ENCODE results near the gene TLE4. TPM values are rescaled to one million over a fixed set of nuclear protein-coding genes. Genes with fewer than 3 reads are reported as not detected.
A peak's percentile ranks its signal among the peaks of the same experiment; 100 is the strongest.

Gene TLE4
- total and polyA plus RNA-seq, 2 of the 4 experiments (the other 2 are of a cell fraction) = 68.0 to 78.1 TPM

GRCh38 chr9:79763671-79764285, 192.0 kb downstream of the TLE4 start:
- no peak for TF ChIP-seq RFX5 (IDR thresholded peaks at IDR 0.05; ENCODE audit: low read depth, low read length)
- no peak for TF ChIP-seq MAFK (IDR thresholded peaks at IDR 0.05; ENCODE audit: low read depth, low read length)
- TF ChIP-seq SMC3 (IDR thresholded peaks at IDR 0.05; ENCODE audit: low read depth, low read length) = no peak
- no peak for TF ChIP-seq CTCF (conservative IDR thresholded peaks at IDR 0.05; ENCODE audit: low read depth, low read length)
- TF ChIP-seq ELK1 (IDR thresholded peaks at IDR 0.05; ENCODE audit: borderline replicate concordance, low read depth, low read length) = no peak
- no peak for TF ChIP-seq MXI1 (IDR thresholded peaks at IDR 0.05; ENCODE audit: borderline replicate concordance, low read depth, low read length)
- TF ChIP-seq CHD1 (IDR thresholded peaks at IDR 0.05; ENCODE audit: low read depth, low read length) = no peak
- no peak for TF ChIP-seq FOS (IDR thresholded peaks at IDR 0.05; ENCODE audit: low read depth, low read length)
- no peak for TF ChIP-seq MAZ (IDR thresholded peaks at IDR 0.05; ENCODE audit: borderline replicate concordance, low read depth, low read length)
- TF ChIP-seq POLR2A (IDR thresholded peaks at IDR 0.05; ENCODE audit: low read depth, low read length) = no peak
- TF ChIP-seq CEBPB (IDR thresholded peaks at IDR 0.05; ENCODE audit: low read depth, low read length) = no peak
- no peak for TF ChIP-seq NFE2L2 (IDR thresholded peaks at IDR 0.05; ENCODE audit: low read depth, low read length)
- H3K36me3 ChIP-seq (ENCODE audit: control insufficient read depth, insufficient read depth, low read length) = no peaks in the 10 kb centered on the region
- no peak overlapping the region for H3K4me3 ChIP-seq (ENCODE audit: insufficient read depth, low read depth, low read length)
- H3K23ac ChIP-seq (ENCODE audit: low read depth, low read length) = 0 out of 2 replicates have a peak overlapping the region, but pooled peaks have one; percentile 18
- peak overlapping the region; percentile 44 for H2BK120ac ChIP-seq (ENCODE audit: low read depth, low read length)
- H3K79me1 ChIP-seq (ENCODE audit: low read depth in 1 of 2, low read length in 2 of 2) = no peaks in the 10 kb centered on the region
- in situ Hi-C loops (cut with MboI; ENCODE audit: low sequenced_read_pairs) = no loop called here
- H3K4ac ChIP-seq (ENCODE audit: low read depth, low read length) = peak overlapping the region; percentile 43
- no peaks in the 10 kb centered on the region; the same call in 1 of the 2 replicates for H4K20me1 ChIP-seq (ENCODE audit: insufficient read depth, low read length)
- peak overlapping the region; percentile 52 for H3K4me2 ChIP-seq (ENCODE audit: low read depth, low read length)
- ATAC-seq (ENCODE audit: low read depth) = no peak; the same call in 1 of the 2 replicates
- H3K9me3 ChIP-seq (ENCODE audit: control insufficient read depth, insufficient read depth, low read length) = no peaks in the 10 kb centered on the region
- DNase-seq = peak; percentile 17
- BruUV-seq (replicated peaks) = no TSS peak
- peaks cover 5% of the 10 kb centered on the region; the same call in 1 of the 2 replicates for H3K9me1 ChIP-seq (ENCODE audit: insufficient read depth, low read length)
- peak overlapping the region; percentile 35; the same call in 1 of the 2 replicates for H3K27ac ChIP-seq (ENCODE audit: insufficient read depth, low read length)
- no peak overlapping the region for H3K56ac ChIP-seq (ENCODE audit: extremely low read depth, insufficient read depth, low read length)
- H2BK20ac ChIP-seq (ENCODE audit: low read depth, low read length) = peak overlapping the region; percentile 25; the same call in 1 of the 2 replicates
- dilution Hi-C loops (cut with HindIII; ENCODE audit: low sequenced_read_pairs, unreplicated experiment) = no loop called here
- H2BK15ac ChIP-seq (ENCODE audit: low read depth, low read length) = no peak overlapping the region
- WGBS, 2 experiments (ENCODE audit: extremely low coverage in 2 of 2, insufficient read length in 1 of 2) = 100% methylated on average over 1 of the region's 6 CpGs; no CpG with 5 or more reads in 1 of the 2 experiments
- no peak overlapping the region for H3K14ac ChIP-seq (replicated peaks; ENCODE audit: low read depth, low read length)
- H4K5ac ChIP-seq (ENCODE audit: low read depth, low read length) = peak overlapping the region; percentile 21; the same call in 1 of the 2 replicates
- intact Hi-C loops (cut with micrococcal nuclease) = loop anchor here (2.0 to 5.0 kb wide), 2 partner anchors 191 to 299 kb away; partner anchors contain the start of gene TLE4
- peak overlapping the region; percentile 44 for H2AFZ ChIP-seq (replicated peaks; ENCODE audit: low read length, poor library complexity)
- peak overlapping the region; percentile 28; the same call in 1 of the 2 replicates for H3K18ac ChIP-seq (ENCODE audit: low read depth, low read length)
- no peak overlapping the region for H2BK5ac ChIP-seq (ENCODE audit: low read depth, low read length, poor library complexity, severe bottlenecking)
- peak overlapping the region; percentile 33 for H2AK9ac ChIP-seq (replicated peaks; ENCODE audit: low read depth, low read length, poor library complexity)
- H3K9ac ChIP-seq (ENCODE audit: low read depth, low read length) = no peak overlapping the region
- peak overlapping the region in 1 of 2 experiments; percentile 19; a peak in 1 of 4 replicates for H4K8ac ChIP-seq (ENCODE audit: low read depth in 2 of 2, low read length in 2 of 2)
- no peaks in the 10 kb centered on the region for H3K27me3 ChIP-seq (ENCODE audit: control insufficient read depth, insufficient read depth, low read length)
- CTCF ChIA-PET = no interaction called here
- peak overlapping the region; percentile 20; the same call in 1 of the 2 replicates for H4K91ac ChIP-seq (ENCODE audit: insufficient read depth, low read depth, low read length)
- peaks cover 11% of the 10 kb centered on the region for H3K4me1 ChIP-seq (ENCODE audit: control insufficient read depth, insufficient read depth, low read length)
- POLR2A ChIA-PET (ENCODE audit: unreplicated experiment) = interaction anchor here (0.6 kb wide), 1 partner anchor 16 kb away, joined by 5 read pairs; no protein-coding TSS in a partner anchor
- peak overlapping the region; percentile 8; the same call in 1 of the 2 replicates for H2AK5ac ChIP-seq (ENCODE audit: low read depth, low read length)

Data from IMR-90 (cell line).